IgD-negative memory B cell (primary cell): ENCODE results near the gene CRY1. TPM values are rescaled to one million over a fixed set of nuclear protein-coding genes. Genes with fewer than 3 reads are reported as not detected.

Source experiments
- H3K27ac Mint-ChIP-seq, 3 donors: one replicate each; pipeline ENCODE4 v1.8.0; 2020 to 2022; ENCODE audit warnings: mild to moderate bottlenecking in 3 of 3, mixed read lengths in 3 of 3, moderate library complexity in 1 of 3
- H3K27me3 Mint-ChIP-seq: one replicate; pipeline ENCODE4 v1.8.0; 2021; ENCODE audit warnings: mixed read lengths
- H3K36me3 Mint-ChIP-seq: one replicate; pipeline ENCODE4 v1.8.0; 2020; ENCODE audit warnings: mild to moderate bottlenecking, mixed read lengths
- H3K4me1 Mint-ChIP-seq, 3 donors: one replicate each; pipeline ENCODE4 v1.8.0; 2020 to 2022; ENCODE audit warnings: mixed read lengths in 3 of 3, mild to moderate bottlenecking in 1 of 3
- H3K4me3 Mint-ChIP-seq, 4 donors: one replicate each; pipeline ENCODE4 v1.8.0; 2020 to 2022; ENCODE audit warnings: mild to moderate bottlenecking in 4 of 4, mixed read lengths in 4 of 4, moderate library complexity in 3 of 4
- H3K9me3 Mint-ChIP-seq, 3 donors: one replicate each; pipeline ENCODE4 v1.8.0; 2020 to 2021; ENCODE audit warnings: mixed read lengths in 3 of 3, mild to moderate bottlenecking in 1 of 3
- polyA plus RNA-seq: library from polyadenylated mRNA; unstranded; fragments of 300-500 nt; fragmentation: Illumina TruSeq; gene quantifications from one replicate; pipeline ENCODE4 v1.2.3, GENCODE V29; 2021

Gene CRY1
- polyA plus RNA-seq, 1 donor from 2014 or later, result 3.4 TPM

GRCh38 chr12:106984588-106985137 lies 108.7 kb downstream of the CRY1 start:
- Mint-ChIP-seq H3K4me3 (peak overlapping the region in 1 of 4 donors; percentile 8), H3K4me1 (peaks cover 7 to 17% (median 11%) of the 10 kb centered on the region in 3 donors), H3K27ac (no peak overlapping the region), H3K9me3 (peaks cover 0 to 2% (median 0%) of the 10 kb centered on the region in 3 donors), H3K27me3 (no peaks in the 10 kb centered on the region), H3K36me3 (peaks cover 5% of the 10 kb centered on the region)

- H3K4me1 Mint-ChIP-seq, result peaks cover 7 to 15% (median 9%) of the 10 kb centered on the region in 3 donors
- H3K27me3 Mint-ChIP-seq, result no peaks in the 10 kb centered on the region
- H3K4me3 Mint-ChIP-seq, result no peak overlapping the region
- H3K36me3 Mint-ChIP-seq, result peaks cover 5% of the 10 kb centered on the region
- H3K9me3 Mint-ChIP-seq, result peaks cover 0 to 2% (median 0%) of the 10 kb centered on the region in 3 donors
- H3K27ac Mint-ChIP-seq, result no peak overlapping the region
Measured at GRCh38 chr12:106982229-106982628, 111.1 kb downstream of the CRY1 start.

- H3K9me3 Mint-ChIP-seq, result peaks cover 0 to 2% (median 0%) of the 10 kb centered on the region in 3 donors
Measured at GRCh38 chr12:106981788-106982187, 111.6 kb downstream of the CRY1 start.

GRCh38 chr12:106980944-106981343 lies 112.4 kb downstream of the CRY1 start:
- Mint-ChIP-seq H3K36me3 (peaks cover 5% of the 10 kb centered on the region), H3K4me1 (peaks cover 0 to 8% (median 4%) of the 10 kb centered on the region in 3 donors), H3K27ac (no peak overlapping the region), H3K4me3 (no peak overlapping the region), H3K9me3 (peaks cover 0 to 2% (median 0%) of the 10 kb centered on the region in 3 donors), H3K27me3 (no peaks in the 10 kb centered on the region)

More at GRCh38 chr12:106981788-106982187, 111.6 kb downstream of the CRY1 start:
- Mint-ChIP-seq H3K4me3 (no peak overlapping the region), H3K4me1 (peaks cover 7 to 15% (median 9%) of the 10 kb centered on the region in 3 donors), H3K27ac (no peak overlapping the region), H3K27me3 (no peaks in the 10 kb centered on the region), H3K36me3 (peaks cover 5% of the 10 kb centered on the region)

- Mint-ChIP-seq H3K4me3 (no peak overlapping the region), H3K27me3 (no peaks in the 10 kb centered on the region), H3K9me3 (no peaks in the 10 kb centered on the region), H3K36me3 (no peaks in the 10 kb centered on the region), H3K27ac (no peak overlapping the region), H3K4me1 (peaks cover 10 to 15% (median 11%) of the 10 kb centered on the region in 3 donors)
Measured at GRCh38 chr12:106978035-106978800, 115.1 kb downstream of the CRY1 start.

GRCh38 chr12:106976668-106977067 lies 116.7 kb downstream of the CRY1 start:
- no peaks in the 10 kb centered on the region for H3K9me3 Mint-ChIP-seq
- peaks cover under 1% of the 10 kb centered on the region for H3K36me3 Mint-ChIP-seq
- no peaks in the 10 kb centered on the region for H3K27me3 Mint-ChIP-seq
- H3K4me3 Mint-ChIP-seq, result no peak overlapping the region
- no peak overlapping the region for H3K27ac Mint-ChIP-seq
- H3K4me1 Mint-ChIP-seq, result peaks cover 10 to 15% (median 11%) of the 10 kb centered on the region in 3 donors

- H3K4me3 Mint-ChIP-seq, result no peak overlapping the region
- peaks cover 10 to 15% (median 11%) of the 10 kb centered on the region in 3 donors for H3K4me1 Mint-ChIP-seq
- no peak overlapping the region for H3K27ac Mint-ChIP-seq
- no peaks in the 10 kb centered on the region for H3K27me3 Mint-ChIP-seq
- no peaks in the 10 kb centered on the region for H3K9me3 Mint-ChIP-seq
- H3K36me3 Mint-ChIP-seq, result peaks cover 2% of the 10 kb centered on the region
Measured at GRCh38 chr12:106975993-106976658, 117.2 kb downstream of the CRY1 start.

GRCh38 chr12:106975098-106975497 lies 118.3 kb downstream of the CRY1 start:
- H3K4me1 Mint-ChIP-seq, result peaks cover 10 to 15% (median 11%) of the 10 kb centered on the region in 3 donors
- H3K9me3 Mint-ChIP-seq, result no peaks in the 10 kb centered on the region
- no peaks in the 10 kb centered on the region for H3K27me3 Mint-ChIP-seq
- H3K36me3 Mint-ChIP-seq, result peaks cover 2% of the 10 kb centered on the region
- no peak overlapping the region for H3K4me3 Mint-ChIP-seq
- peak overlapping the region in 1 of 3 donors; percentile 62 for H3K27ac Mint-ChIP-seq

GRCh38 chr12:106974511-106974910 lies 118.8 kb downstream of the CRY1 start:
- Mint-ChIP-seq H3K4me3 (peak overlapping the region in 2 of 4 donors; percentile 20 to 29), H3K27me3 (no peaks in the 10 kb centered on the region), H3K4me1 (peaks cover 10 to 15% (median 11%) of the 10 kb centered on the region in 3 donors), H3K9me3 (no peaks in the 10 kb centered on the region), H3K27ac (peak overlapping the region in 1 of 3 donors; percentile 27), H3K36me3 (peaks cover 2% of the 10 kb centered on the region)

- Mint-ChIP-seq H3K27me3 (no peaks in the 10 kb centered on the region), H3K36me3 (peaks cover 2% of the 10 kb centered on the region), H3K27ac (no peak overlapping the region)
Measured at GRCh38 chr12:106973545-106973944, 119.8 kb downstream of the CRY1 start.

GRCh38 chr12:106971065-106971464 lies 122.3 kb downstream of the CRY1 start:
- H3K4me3 Mint-ChIP-seq, result no peak overlapping the region
- no peak overlapping the region for H3K27ac Mint-ChIP-seq
- peaks cover 6% of the 10 kb centered on the region for H3K36me3 Mint-ChIP-seq
- H3K9me3 Mint-ChIP-seq, result no peaks in the 10 kb centered on the region
- H3K4me1 Mint-ChIP-seq, result peaks cover 10 to 15% (median 11%) of the 10 kb centered on the region in 3 donors
- H3K27me3 Mint-ChIP-seq, result no peaks in the 10 kb centered on the region

More at GRCh38 chr12:106973545-106973944, 119.8 kb downstream of the CRY1 start:
- no peak overlapping the region for H3K4me3 Mint-ChIP-seq
- H3K9me3 Mint-ChIP-seq, result no peaks in the 10 kb centered on the region
- H3K4me1 Mint-ChIP-seq, result peaks cover 10 to 15% (median 11%) of the 10 kb centered on the region in 3 donors

- Mint-ChIP-seq H3K36me3 (peaks cover 10% of the 10 kb centered on the region), H3K27me3 (no peaks in the 10 kb centered on the region), H3K27ac (no peak overlapping the region), H3K9me3 (no peaks in the 10 kb centered on the region), H3K4me1 (peaks cover 0 to 2% (median 0%) of the 10 kb centered on the region in 3 donors), H3K4me3 (no peak overlapping the region)
Measured at GRCh38 chr12:106964526-106964925, 128.8 kb downstream of the CRY1 start.

- H3K27me3 Mint-ChIP-seq, result no peaks in the 10 kb centered on the region
- H3K4me1 Mint-ChIP-seq, result peaks cover 6 to 9% (median 8%) of the 10 kb centered on the region in 3 donors
- peaks cover 6% of the 10 kb centered on the region for H3K36me3 Mint-ChIP-seq
- H3K27ac Mint-ChIP-seq, result no peak overlapping the region
- H3K9me3 Mint-ChIP-seq, result no peaks in the 10 kb centered on the region
- no peak overlapping the region for H3K4me3 Mint-ChIP-seq
Measured at GRCh38 chr12:106962286-106962685, 131.1 kb downstream of the CRY1 start.

- Mint-ChIP-seq H3K27ac (no peak overlapping the region), H3K9me3 (no peaks in the 10 kb centered on the region), H3K4me1 (peaks cover 11 to 15% (median 11%) of the 10 kb centered on the region in 3 donors), H3K36me3 (peaks cover 5% of the 10 kb centered on the region), H3K4me3 (no peak overlapping the region), H3K27me3 (no peaks in the 10 kb centered on the region)
Measured at GRCh38 chr12:106960443-106960842, 132.9 kb downstream of the CRY1 start.

- no peaks in the 10 kb centered on the region for H3K9me3 Mint-ChIP-seq
- H3K27me3 Mint-ChIP-seq, result no peaks in the 10 kb centered on the region
- H3K27ac Mint-ChIP-seq, result peak overlapping the region in 1 of 3 donors; percentile 92
- H3K36me3 Mint-ChIP-seq, result peaks cover 2% of the 10 kb centered on the region
- H3K4me1 Mint-ChIP-seq, result peaks cover 11 to 15% (median 11%) of the 10 kb centered on the region in 3 donors
- peak overlapping the region; percentile 86 to 99 (median 98) for H3K4me3 Mint-ChIP-seq
Measured at GRCh38 chr12:106957583-106957982, 135.8 kb downstream of the CRY1 start.
